GM19099 (cell line): ENCODE data around the gene DSCAML1.

Source experiments
- POLR2A ChIP-seq: IDR thresholded peaks from 3 replicates; pipeline ENCODE4 v1.6.1; 2011; ENCODE audit warnings: low read depth; ENCODE audit not compliant: insufficient read length; ENCODE audit errors: extremely low read depth

DSCAML1 gene

DNA sequence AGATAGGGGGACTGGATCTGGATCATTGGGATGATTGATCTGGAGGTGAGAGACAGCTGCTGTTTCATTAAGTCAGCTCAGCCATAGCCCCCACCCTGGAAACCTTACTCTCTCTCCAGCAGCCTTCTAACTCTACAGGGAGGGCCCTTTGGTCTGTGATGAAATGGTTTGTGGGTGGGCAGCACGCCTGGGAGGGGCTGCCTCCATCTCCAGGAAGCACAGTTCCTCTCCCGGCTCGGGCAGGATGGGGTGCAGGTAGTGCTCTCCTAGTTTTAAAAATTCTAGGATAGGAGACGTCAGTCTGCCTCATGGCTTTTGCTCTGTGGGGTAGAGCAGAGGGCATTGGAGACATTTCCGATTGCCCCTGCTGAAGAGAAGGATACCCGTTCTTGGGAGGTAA lies 379.7 kb downstream of the DSCAML1 start:
- no peak for TF ChIP-seq POLR2A

GRCh38 chr11:117415358-117415896 lies 381.6 kb downstream of the DSCAML1 start:
- no peak for TF ChIP-seq POLR2A

GRCh38 chr11:117414724-117415123 lies 382.3 kb downstream of the DSCAML1 start:
- no peak for TF ChIP-seq POLR2A

DNA sequence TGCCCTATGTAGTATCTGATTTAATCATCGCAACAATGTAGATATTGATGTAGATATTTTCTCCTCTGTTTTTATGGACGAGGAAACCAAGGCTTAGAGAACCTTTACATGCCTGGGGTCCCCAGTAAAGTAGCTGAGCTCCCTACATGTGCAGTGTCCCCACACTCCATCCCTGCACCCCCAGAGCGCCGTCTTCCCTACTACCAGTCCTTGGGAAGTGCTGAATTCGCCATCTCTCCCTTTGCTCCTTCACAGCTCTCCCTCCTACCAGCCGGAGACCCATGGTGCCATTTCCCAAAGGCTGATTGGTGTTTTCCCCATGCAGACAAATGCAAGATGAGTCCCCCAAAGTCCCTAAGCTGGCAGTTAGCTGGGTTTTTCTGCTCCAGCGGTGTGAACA lies 383.4 kb downstream of the DSCAML1 start:
- TF ChIP-seq POLR2A: no peak

DNA sequence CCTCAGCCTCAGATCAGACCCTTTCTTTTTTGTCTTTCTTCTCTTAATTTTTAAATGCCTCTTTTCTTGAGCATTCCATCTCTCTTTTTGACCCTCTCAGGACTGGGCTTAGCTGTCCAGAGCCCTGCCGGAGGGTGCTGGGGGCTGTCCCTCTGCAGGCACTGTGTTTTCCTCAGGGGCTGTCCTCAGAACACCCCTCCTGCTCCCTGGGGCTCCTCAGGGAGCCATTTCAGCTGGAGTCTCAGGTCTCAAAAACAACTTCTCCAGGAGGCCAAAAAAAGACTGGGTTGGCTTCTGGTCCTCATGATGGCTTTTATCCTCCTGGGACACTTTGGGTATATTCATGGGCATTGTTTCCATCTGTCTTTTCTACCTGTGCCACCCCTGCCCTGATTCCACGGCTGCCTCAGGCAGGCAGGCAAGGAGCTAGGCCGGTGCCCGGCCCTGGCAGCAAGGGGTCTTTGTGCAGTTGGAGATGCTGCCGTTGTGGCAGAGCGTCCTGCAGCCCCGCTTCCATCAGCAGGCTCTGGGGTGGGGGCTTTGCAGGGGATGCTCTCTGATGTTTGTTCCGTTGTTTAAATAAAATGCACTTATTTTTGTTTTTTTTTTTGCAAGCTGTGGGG lies 384.3 kb downstream of the DSCAML1 start:
- TF ChIP-seq POLR2A: no peak

DNA sequence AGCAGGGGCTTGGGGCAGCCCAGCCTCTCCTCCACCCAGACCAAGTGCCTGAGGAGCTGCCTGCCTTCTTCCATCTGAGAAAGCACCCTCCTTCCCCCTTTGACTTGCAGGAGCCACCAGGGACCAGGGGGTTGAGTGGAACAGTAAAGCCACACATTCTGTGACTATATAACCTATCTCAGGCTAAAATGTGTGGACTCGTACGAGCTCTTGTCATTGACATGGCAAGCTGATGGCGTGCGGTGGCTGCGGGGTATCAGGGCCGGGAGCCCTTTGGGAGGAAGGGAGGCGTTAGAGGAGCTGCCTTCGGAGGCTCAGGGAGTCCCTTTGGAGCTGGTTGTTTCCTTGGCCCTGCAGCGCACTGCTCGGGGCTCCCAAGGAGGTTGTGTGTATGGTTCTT lies 384.8 kb downstream of the DSCAML1 start:
- no peak for TF ChIP-seq POLR2A

DNA sequence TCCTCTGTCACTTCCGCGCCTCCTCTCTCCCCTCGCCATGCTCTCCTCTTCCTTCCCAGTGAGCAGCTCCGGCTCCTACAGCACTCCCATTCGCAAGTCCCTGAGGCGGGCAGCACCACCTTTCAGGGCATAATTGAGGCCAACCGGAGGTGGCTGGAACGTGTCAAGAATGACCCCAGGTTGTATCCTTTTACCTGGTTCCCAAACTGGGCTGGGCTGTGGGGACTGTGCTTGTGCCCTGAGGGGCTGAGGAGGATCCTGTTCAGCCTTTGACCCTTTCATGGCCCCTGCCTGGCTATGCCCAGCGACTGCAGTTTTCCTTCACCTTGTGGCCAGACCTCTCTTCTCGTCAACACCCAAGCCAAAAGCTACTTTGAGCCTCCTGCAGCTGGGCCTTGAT lies 385.3 kb downstream of the DSCAML1 start:
- no peak for TF ChIP-seq POLR2A

GRCh38 chr11:117410861-117411710 lies 385.9 kb downstream of the DSCAML1 start:
- no peak for TF ChIP-seq POLR2A

- TF ChIP-seq POLR2A: no peak
These were observed 386.8 kb downstream of the DSCAML1 start for GRCh38 chr11:117410238-117410637.

- TF ChIP-seq POLR2A: no peak
These were observed 387.5 kb downstream of the DSCAML1 start for GRCh38 chr11:117409511-117409910.

- TF ChIP-seq POLR2A: no peak
These were observed 388.7 kb downstream of the DSCAML1 start for GRCh38 chr11:117408356-117408755.

DNA sequence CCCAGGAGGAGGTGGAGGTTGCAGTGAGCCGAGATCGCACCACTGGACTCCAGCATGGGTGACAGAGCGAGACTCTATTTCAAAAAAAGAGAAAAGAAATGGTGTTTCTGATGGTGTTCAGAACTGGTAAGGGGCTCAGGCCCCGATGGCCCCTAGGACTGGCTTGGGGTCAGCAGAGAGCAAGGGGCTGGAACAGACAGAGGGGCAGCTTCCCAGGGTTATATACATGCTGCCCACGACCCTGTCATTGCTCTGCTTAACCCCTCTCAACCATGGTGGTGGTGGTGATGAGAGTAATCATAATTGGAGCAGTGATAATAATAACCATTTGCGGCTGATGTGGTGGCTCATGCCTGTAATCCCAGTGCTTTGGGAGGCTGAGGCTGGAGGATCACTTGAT lies 390.0 kb downstream of the DSCAML1 start:
- TF ChIP-seq POLR2A: no peak

DNA sequence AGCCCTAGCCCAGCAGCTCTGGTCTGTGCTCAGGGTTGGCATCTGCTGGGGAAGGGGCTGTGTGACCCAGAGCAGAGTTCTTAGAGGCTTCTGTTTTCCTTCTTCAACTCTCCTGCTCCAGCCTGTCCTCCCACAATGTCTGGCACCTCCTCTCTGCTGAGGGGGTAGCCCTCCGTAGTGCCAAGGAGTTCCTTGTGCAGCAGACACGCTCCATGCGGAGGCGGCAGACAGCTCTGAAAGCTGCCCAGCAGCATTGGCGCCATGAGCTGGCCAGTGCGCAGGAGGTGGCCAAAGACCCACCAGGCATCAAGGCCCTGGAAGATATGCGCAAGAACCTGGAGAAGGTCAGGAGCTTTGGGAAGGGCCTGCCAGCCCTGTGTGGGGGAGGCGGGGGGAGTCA lies 400.0 kb downstream of the DSCAML1 start:
- no peak for TF ChIP-seq POLR2A

- no peak for TF ChIP-seq POLR2A
These were observed 401.5 kb downstream of the DSCAML1 start for GRCh38 chr11:117395476-117395875.

GRCh38 chr11:117394221-117394925 lies 402.6 kb downstream of the DSCAML1 start:
- TF ChIP-seq POLR2A: no peak
